GM12878 (cell line): ENCODE measurements around the gene SYT1. TPM values are rescaled to one million over a fixed set of nuclear protein-coding genes. Genes with fewer than 3 reads are reported as not detected.
A peak's percentile ranks its signal among the peaks of the same experiment; 100 is the strongest.

Experiments used
- ATAC-seq: fragments of 200-7000 bp; cut with Tn5 transposase; 3 replicates; pipeline ENCODE4 v1.9.1; 2020; ENCODE audit warnings: mild to moderate bottlenecking, moderate library complexity
- BruUV-seq: library from RNA; stranded (reverse); fragments of 400-500 nt; replicated peaks from 2 replicates; lab custom pipeline; 2021; lab: Mats Ljungman, UMichigan
- CTCF ChIA-PET: fragments of 300-600 bp; sonication (Branson Sonifier 250); formaldehyde crosslinking; extraction: SDS; loops from one replicate; lab custom pipeline; 2021; ENCODE audit warnings: inconsistent platforms; lab: Yijun Ruan, JAX
- POLR2A ChIA-PET: fragments of 350-600 bp; formaldehyde crosslinking; extraction: SDS; loops from one replicate; lab custom pipeline; 2021; ENCODE audit warnings: inconsistent platforms; lab: Charles Lee
- RAD21 ChIA-PET: fragments of 300-600 bp; sonication (Branson Sonifier 250); formaldehyde crosslinking; loops from one replicate; lab custom pipeline; 2023; ENCODE audit warnings: antibody characterized with exemption; ENCODE audit not compliant: unreplicated experiment; lab: Charles Lee
- SMC1A ChIA-PET: fragments of 300-600 bp; sonication (Branson Sonifier 250); formaldehyde crosslinking; loops from one replicate; lab custom pipeline; 2023; ENCODE audit not compliant: unreplicated experiment, uncharacterized antibody; lab: Charles Lee
- DNase-seq: peaks from one replicate; pipeline ENCODE4 v3.0.0-alpha.2; 2011; ENCODE audit warnings: low read depth, low spot score
- FAIRE-seq: peaks from 3 replicates; lab custom pipeline; 2011; peaks lifted over from hg19 to GRCh38; lab: Jason Lieb, UNC
- H2AFZ ChIP-seq: 2 replicates; pipeline ENCODE4 v1.6.0; 2011; ENCODE audit warnings: low read depth, low read length, control low read depth; ENCODE audit not compliant: control insufficient read depth
- H3K27ac ChIP-seq: 2 replicates; pipeline ENCODE4 v1.5.1; 2011; ENCODE audit warnings: control low read depth; ENCODE audit not compliant: control insufficient read depth, insufficient read depth
- H3K27me3 ChIP-seq, 2 experiments: replicated peaks in 1 of 2; 2 replicates each; pipeline versions ENCODE4 v1.6.0 to v1.6.1; 2011; ENCODE audit warnings: low read length in 1 of 2; ENCODE audit not compliant: control insufficient read depth in 2 of 2, insufficient read depth in 2 of 2
- H3K36me3 ChIP-seq, 2 experiments: 2 replicates each; pipeline ENCODE4 v1.5.1; 2011; ENCODE audit warnings: low read length in 1 of 2; ENCODE audit not compliant: control insufficient read depth in 2 of 2, insufficient read depth in 2 of 2
- H3K4me1 ChIP-seq: 2 replicates; pipeline ENCODE4 v1.6.1; 2011; ENCODE audit warnings: mild to moderate bottlenecking, low read length, moderate library complexity, mixed read lengths; ENCODE audit not compliant: control insufficient read depth, insufficient read depth
- H3K4me2 ChIP-seq: 2 replicates; pipeline ENCODE4 v1.6.0; 2011; ENCODE audit warnings: control low read depth; ENCODE audit not compliant: control insufficient read depth, insufficient read depth
- H3K4me3 ChIP-seq: fragments of 200-600 bp; sonication (generic); 2 replicates; pipeline ENCODE4 v1.5.1; 2016
- H3K79me2 ChIP-seq: 2 replicates; pipeline ENCODE4 v1.6.0; 2011; ENCODE audit warnings: low read length; ENCODE audit not compliant: control insufficient read depth, insufficient read depth
- H3K9ac ChIP-seq: 2 replicates; pipeline ENCODE4 v1.8.0; 2011; ENCODE audit warnings: low read length, control low read depth, mixed read lengths; ENCODE audit not compliant: control insufficient read depth, insufficient read depth
- H3K9me3 ChIP-seq: replicated peaks from 3 replicates; pipeline ENCODE4 v1.5.1; 2011; ENCODE audit warnings: mild to moderate bottlenecking, low read length; ENCODE audit not compliant: control insufficient read depth, insufficient read depth
- H4K20me1 ChIP-seq: 2 replicates; pipeline ENCODE4 v1.6.0; 2011; ENCODE audit not compliant: control insufficient read depth, insufficient read depth
- BHLHE40 ChIP-seq, 2 experiments: fragments of 450-650 bp in 1 of 2; IDR thresholded peaks; 2 replicates each; pipeline ENCODE4 v1.6.1; 2011 to 2017; ENCODE audit warnings: low read depth in 2 of 2, borderline replicate concordance in 1 of 2, improper control_type of control experiment in 1 of 2, low read length in 1 of 2, mild to moderate bottlenecking in 1 of 2
- CBX3 ChIP-seq: fragments of 200-600 bp; sonication (generic); IDR thresholded peaks from 2 replicates; pipeline ENCODE4 v1.6.1; 2016; ENCODE audit warnings: low read depth, borderline replicate concordance
- NR2F1 ChIP-seq: fragments of 450-650 bp; conservative IDR thresholded peaks from 2 replicates; pipeline ENCODE4 v1.6.1; 2017; ENCODE audit warnings: mild to moderate bottlenecking
- WGBS: methylation state at CpG from one replicate; pipeline ENCODE4 v1.1.6; 2016; ENCODE audit warnings: low lambda C conversion rate; ENCODE audit not compliant: insufficient replicate concordance, insufficient coverage; ENCODE audit errors: missing lambda C conversion rate; 5-methylcytosine and 5-hydroxymethylcytosine counted together
- in situ Hi-C: fragments of 300-500 bp; cut with MboI; formaldehyde crosslinking; loops from 9 replicates; pipeline ENCODE4 v1.14.3; 2018; ENCODE audit warnings: mixed read lengths
- intact Hi-C: fragments of 100-400 bp; cut with micrococcal nuclease; formaldehyde crosslinking; loops from one replicate; pipeline ENCODE4 v1.14.2; 2022; ENCODE audit not compliant: unreplicated experiment
- polyA plus RNA-seq, 11 experiments: library from polyadenylated mRNA; depleted of rRNA in 4 of 11; unstranded in 6 of 11; stranded (reverse) in 5 of 11; fragments of >200 nt; fragmentation: Nextera tagmentation in 4 of 11; fragmentation: Illumina TruSeq in 1 of 11; extraction: Ambion mirVana in 4 of 11; extraction: Trizol in 1 of 11; gene quantifications; 1 replicate in 1 of 11; 2 replicates in 10 of 11; pipeline versions ENCODE4 v1.2.1 to v1.2.3, GENCODE V29; 2011 to 2016; ENCODE audit warnings: inconsistent platforms in 2 of 11, missing spikeins in 2 of 11, low read depth in 1 of 11
- total RNA-seq, 4 experiments: library from RNA; depleted of rRNA in 3 of 4; stranded (reverse); fragments of >200 nt in 3 of 4; fragmentation: Illumina TruSeq in 1 of 4; extraction: Trizol in 1 of 4; gene quantifications; 2 replicates each; pipeline versions ENCODE4 v1.2.1 to v1.2.3, GENCODE V29; 2013 to 2021

The SYT1 gene
- total and polyA plus RNA-seq, 10 of the 15 experiments (the other 5 are each of a cell fraction or from before 2014, with no cell fraction given): 0.10 to 0.28 TPM; not detected in 8

DNA sequence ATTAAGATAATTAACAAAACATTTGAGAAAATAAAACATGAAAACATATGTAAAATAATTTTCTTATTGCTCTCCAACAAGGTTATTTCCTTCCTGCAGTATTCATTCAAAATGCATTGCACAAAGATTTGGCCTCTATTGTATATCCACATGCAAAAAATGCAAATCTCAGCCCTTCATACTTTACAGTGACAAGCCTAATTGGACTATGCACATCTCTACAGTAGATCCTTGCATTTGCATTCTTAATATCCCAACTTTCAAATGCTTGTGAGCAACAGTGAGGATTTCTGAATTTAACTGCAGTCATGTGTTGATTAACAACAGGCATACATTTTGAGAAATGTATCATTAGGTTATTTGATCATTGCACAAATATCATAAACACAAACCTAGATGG is 492.5 kb downstream of the SYT1 start:
- no TSS peak for BruUV-seq
- DNase-seq (no peak), ATAC-seq (no peak)
- CTCF ChIA-PET: interaction anchor here (0.7 to 1.4 kb wide), 2 partner anchors 12 to 17 kb away, joined by 3 read pairs; no protein-coding TSS in a partner anchor
- Histone ChIP-seq H3K79me2 (no peaks in the 10 kb centered on the region), H3K4me1 (no peaks in the 10 kb centered on the region), H2AFZ (no peak overlapping the region), H3K9me3 (no peaks in the 10 kb centered on the region), H3K27me3 (no peaks in the 10 kb centered on the region), H3K36me3 (no peaks in the 10 kb centered on the region), H3K27ac (no peak overlapping the region)
- POLR2A ChIA-PET: no interaction called here
- in situ Hi-C loops (no loop called here), intact Hi-C loops (no loop called here)
- no peak for TF ChIP-seq BHLHE40 (IDR thresholded peaks at IDR 0.05; ENCODE audit: borderline replicate concordance in 1 of 2, low read depth in 2 of 2, low read length in 1 of 2)
- no peak for TF ChIP-seq CBX3
- TF ChIP-seq, all 136 proteins: peak for 0
- ChIA-PET SMC1A (no interaction called here), RAD21 (no interaction called here)
- no peaks in the 10 kb centered on the region for H4K20me1 ChIP-seq
- no peak overlapping the region for H3K4me2 ChIP-seq
- FAIRE-seq: no peak
- no peak overlapping the region for H3K9ac ChIP-seq
- no peak overlapping the region for H3K4me3 ChIP-seq

DNA sequence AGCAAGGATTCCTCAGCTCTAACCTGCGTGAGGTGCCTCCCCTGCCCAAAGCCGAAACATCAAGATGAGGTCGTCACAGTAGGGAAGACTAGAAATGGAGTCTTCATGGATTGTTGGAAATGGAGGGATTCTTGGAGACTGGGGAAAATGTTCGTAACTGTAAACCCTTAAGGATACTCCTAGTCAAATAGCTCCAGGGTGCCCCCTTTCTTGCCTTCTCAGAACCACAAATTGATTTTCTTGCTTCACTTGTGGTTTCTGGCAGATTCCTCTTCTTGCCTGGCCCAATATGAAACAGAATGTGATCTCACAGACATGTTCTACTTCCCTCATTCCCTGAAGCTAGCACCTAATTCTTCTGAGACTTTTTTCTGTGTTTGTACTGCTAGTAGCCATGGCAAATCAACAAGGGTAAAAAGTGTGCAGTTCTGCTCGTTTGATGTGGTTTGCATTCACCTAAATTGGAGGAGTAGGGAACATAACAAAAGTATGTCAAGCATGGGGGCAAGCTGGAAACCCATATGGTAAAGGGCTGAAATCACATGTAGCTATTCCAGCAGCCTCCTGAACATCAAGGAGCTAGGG is 494.2 kb downstream of the SYT1 start:
- POLR2A ChIA-PET: no interaction called here
- no TSS peak for BruUV-seq
- RAD21 ChIA-PET: no interaction called here
- CTCF ChIA-PET: interaction anchor here (0.5 to 1.4 kb wide), 5 partner anchors 14 to 966 kb away, joined by 3 to 5 read pairs (median 3); no protein-coding TSS in a partner anchor
- Histone ChIP-seq H3K36me3 (no peaks in the 10 kb centered on the region), H3K27ac (no peak overlapping the region), H3K79me2 (no peaks in the 10 kb centered on the region), H3K27me3 (no peaks in the 10 kb centered on the region), H4K20me1 (no peaks in the 10 kb centered on the region), H3K9ac (no peak overlapping the region), H3K4me3 (no peak overlapping the region), H3K9me3 (no peaks in the 10 kb centered on the region), H2AFZ (no peak overlapping the region), H3K4me2 (no peak overlapping the region), H3K4me1 (no peaks in the 10 kb centered on the region)
- ATAC-seq: peak; percentile 26
- SMC1A ChIA-PET: interaction anchor here (1.1 kb wide), 1 partner anchor 42 kb away, joined by 3 read pairs; no protein-coding TSS in a partner anchor
- intact Hi-C loops (no loop called here), in situ Hi-C loops (no loop called here)
- 25% methylated on average over 5 of the region's 5 CpGs for WGBS
- DNase-seq: no peak
- FAIRE-seq: no peak
- no peak for TF ChIP-seq NR2F1
